Gastroesophageal sphincter (tissue), 4 donors: ENCODE measurements around the gene MBOAT1. TPM values are rescaled to one million over a fixed set of nuclear protein-coding genes. Genes with fewer than 3 reads are reported as not detected.
"Not testable (repeated sequence)": the region's sequence is repeated elsewhere in the genome, so short reads cannot be mapped to it uniquely, and the experiment has no call there.

Experiments used
- ATAC-seq: fragments of 150-250 bp; one replicate; pipeline ENCODE4 v1.9.1; 2016; ENCODE audit warnings: mild to moderate bottlenecking, moderate library complexity
- H3K27ac ChIP-seq, 4 donors: fragments of 200-600 bp; sonication (generic) in 3 of 4; 1 replicate in 3 of 4; 2 replicates in 1 of 4; pipeline ENCODE4 v1.5.1; 2016 to 2019
- H3K27me3 ChIP-seq: fragments of 200-600 bp; sonication (generic); one replicate; pipeline ENCODE4 v1.5.1; 2019
- H3K36me3 ChIP-seq, 2 donors: fragments of 200-600 bp; sonication (generic); one replicate each; pipeline ENCODE4 v1.5.1; 2019; ENCODE audit warnings: control low read depth in 1 of 2
- H3K4me1 ChIP-seq, 3 donors: fragments of 200-600 bp; sonication (generic); 1 replicate in 2 of 3; 2 replicates in 1 of 3; pipeline ENCODE4 v1.5.1; 2016 to 2019; ENCODE audit warnings: control low read depth in 2 of 3
- H3K4me3 ChIP-seq, 2 donors: fragments of 200-600 bp; sonication (generic); one replicate each; pipeline ENCODE4 v1.5.1; 2019; ENCODE audit warnings: mild to moderate bottlenecking in 1 of 2, moderate library complexity in 1 of 2
- H3K9me3 ChIP-seq, 3 donors: fragments of 200-600 bp; sonication (generic); one replicate each; pipeline ENCODE4 v1.5.1; 2017 to 2019; ENCODE audit warnings: control low read depth in 2 of 3
- EP300 ChIP-seq: sonication (generic); formaldehyde crosslinking; IDR thresholded peaks from one replicate; pipeline ENCODE4 v1.6.1; 2017; ENCODE audit warnings: antibody characterized with exemption, mild to moderate bottlenecking
- POLR2A ChIP-seq, 2 donors: fragments of 450-650 bp; IDR thresholded peaks; one replicate each; pipeline ENCODE4 v1.6.1; 2017; ENCODE audit warnings: antibody characterized with exemption in 2 of 2, mild to moderate bottlenecking in 2 of 2, moderate library complexity in 1 of 2
- POLR2AphosphoS5 ChIP-seq: sonication (generic); formaldehyde crosslinking; IDR thresholded peaks from one replicate; pipeline ENCODE4 v1.6.1; 2017; ENCODE audit warnings: antibody characterized with exemption
- WGBS, 2 donors: methylation state at CpG; one replicate each; pipeline ENCODE4 v1.1.5; 2018; ENCODE audit warnings: low coverage in 1 of 2; 5-methylcytosine and 5-hydroxymethylcytosine counted together
- total RNA-seq, 4 donors: library from RNA; depleted of rRNA; stranded (reverse); fragments of >200 nt; gene quantifications; one replicate each; pipeline ENCODE4 v1.1.0, GENCODE V29; 2016
- TF ChIP-seq, protein P1 (sequence below), 4 experiments: fragments of 200-600 bp in 2 of 4; fragments of 450-650 bp in 2 of 4; sonication (generic) in 1 of 4; IDR thresholded peaks; one replicate each; pipeline ENCODE4 v1.5.1; 2017 to 2019; ENCODE audit warnings: antibody characterized with exemption in 4 of 4, mild to moderate bottlenecking in 2 of 4, moderate library complexity in 2 of 4

The MBOAT1 gene
- total RNA-seq, 4 donors from 2014 or later: 2.6 to 11.8 (median 4.4) TPM

GRCh38 chr6:20141931-20142330 is 70.3 kb downstream of the MBOAT1 start:
- ATAC-seq: no peak
- Histone ChIP-seq H3K36me3 (peaks cover 0 to 70% of the 10 kb centered on the region in 2 donors), H3K27ac (no peak overlapping the region), H3K9me3 (no peaks in the 10 kb centered on the region), H3K4me1 (no peaks in the 10 kb centered on the region), H3K4me3 (no peak overlapping the region), H3K27me3 (no peaks in the 10 kb centered on the region)
- 67 to 100% methylated on average over 1 to 2 of the region's 2 CpGs for WGBS, 2 donors
- TF ChIP-seq POLR2AphosphoS5 (no peak), EP300 (no peak), POLR2A (IDR thresholded peaks at IDR 0.05) (no peak)
- TF ChIP-seq, protein P1, sequence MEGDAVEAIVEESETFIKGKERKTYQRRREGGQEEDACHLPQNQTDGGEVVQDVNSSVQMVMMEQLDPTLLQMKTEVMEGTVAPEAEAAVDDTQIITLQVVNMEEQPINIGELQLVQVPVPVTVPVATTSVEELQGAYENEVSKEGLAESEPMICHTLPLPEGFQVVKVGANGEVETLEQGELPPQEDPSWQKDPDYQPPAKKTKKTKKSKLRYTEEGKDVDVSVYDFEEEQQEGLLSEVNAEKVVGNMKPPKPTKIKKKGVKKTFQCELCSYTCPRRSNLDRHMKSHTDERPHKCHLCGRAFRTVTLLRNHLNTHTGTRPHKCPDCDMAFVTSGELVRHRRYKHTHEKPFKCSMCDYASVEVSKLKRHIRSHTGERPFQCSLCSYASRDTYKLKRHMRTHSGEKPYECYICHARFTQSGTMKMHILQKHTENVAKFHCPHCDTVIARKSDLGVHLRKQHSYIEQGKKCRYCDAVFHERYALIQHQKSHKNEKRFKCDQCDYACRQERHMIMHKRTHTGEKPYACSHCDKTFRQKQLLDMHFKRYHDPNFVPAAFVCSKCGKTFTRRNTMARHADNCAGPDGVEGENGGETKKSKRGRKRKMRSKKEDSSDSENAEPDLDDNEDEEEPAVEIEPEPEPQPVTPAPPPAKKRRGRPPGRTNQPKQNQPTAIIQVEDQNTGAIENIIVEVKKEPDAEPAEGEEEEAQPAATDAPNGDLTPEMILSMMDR (IDR thresholded peaks at IDR 0.05): no peak

GRCh38 chr6:20139127-20139963 is 72.9 kb downstream of the MBOAT1 start:
- ATAC-seq, H3K27me3 ChIP-seq, H3K27ac ChIP-seq, H3K9me3 ChIP-seq, H3K4me1 ChIP-seq, H3K4me3 ChIP-seq: not testable (repeated sequence)
- 92 to 95% methylated on average over 10 to 11 of the region's 11 CpGs for WGBS, 2 donors
- H3K36me3 ChIP-seq: peaks cover 0 to 56% of the 10 kb centered on the region in 2 donors

- H3K27ac ChIP-seq: no peak overlapping the region
- H3K4me3 ChIP-seq: no peak overlapping the region
- peaks cover 0 to 41% of the 10 kb centered on the region in 2 donors for H3K36me3 ChIP-seq
- no peaks in the 10 kb centered on the region for H3K9me3 ChIP-seq
- WGBS, 2 donors: 64 to 92% methylated on average over 3 to 4 of the region's 4 CpGs
- no peaks in the 10 kb centered on the region for H3K4me1 ChIP-seq
- no peaks in the 10 kb centered on the region for H3K27me3 ChIP-seq
- ATAC-seq: no peak
- TF ChIP-seq, protein P1 (IDR thresholded peaks at IDR 0.05): no peak
- TF ChIP-seq POLR2AphosphoS5 (no peak), EP300 (no peak), POLR2A (IDR thresholded peaks at IDR 0.05) (no peak)
These were observed 74.4 kb downstream of the MBOAT1 start for GRCh38 chr6:20137837-20138236.

GRCh38 chr6:20137240-20137639 is 75.0 kb downstream of the MBOAT1 start:
- no peak overlapping the region for H3K27ac ChIP-seq
- ATAC-seq: no peak
- 86 to 94% methylated on average over 3 of the region's 3 CpGs for WGBS, 2 donors
- H3K36me3 ChIP-seq: peaks cover 0 to 35% of the 10 kb centered on the region in 2 donors
- no peaks in the 10 kb centered on the region for H3K4me1 ChIP-seq
- no peaks in the 10 kb centered on the region for H3K27me3 ChIP-seq
- no peaks in the 10 kb centered on the region for H3K9me3 ChIP-seq
- no peak overlapping the region for H3K4me3 ChIP-seq
- TF ChIP-seq POLR2A (IDR thresholded peaks at IDR 0.05): no peak
- TF ChIP-seq POLR2AphosphoS5: no peak
- TF ChIP-seq, protein P1 (IDR thresholded peaks at IDR 0.05): no peak
- no peak for TF ChIP-seq EP300

- no peak for ATAC-seq
- Histone ChIP-seq H3K4me1 (no peaks in the 10 kb centered on the region), H3K27me3 (no peaks in the 10 kb centered on the region), H3K27ac (no peak overlapping the region), H3K9me3 (no peaks in the 10 kb centered on the region), H3K4me3 (no peak overlapping the region), H3K36me3 (peaks cover 0 to 20% of the 10 kb centered on the region in 2 donors)
- TF ChIP-seq EP300 (no peak), POLR2A (IDR thresholded peaks at IDR 0.05) (no peak), POLR2AphosphoS5 (no peak)
- TF ChIP-seq, protein P1 (IDR thresholded peaks at IDR 0.05): no peak
- WGBS, 2 donors: 74 to 79% methylated on average over 4 to 6 of the region's 6 CpGs
These were observed 76.5 kb downstream of the MBOAT1 start for GRCh38 chr6:20135677-20136268.
